Anterior cingulate cortex (tissue), 58 donors: ENCODE data around the gene SCRN3.

Experiments used
- DNase-seq, 58 donors: peaks; one replicate each; lab custom pipeline; 2025; lab: John Stamatoyannopoulos, UW

The SCRN3 gene

DNA sequence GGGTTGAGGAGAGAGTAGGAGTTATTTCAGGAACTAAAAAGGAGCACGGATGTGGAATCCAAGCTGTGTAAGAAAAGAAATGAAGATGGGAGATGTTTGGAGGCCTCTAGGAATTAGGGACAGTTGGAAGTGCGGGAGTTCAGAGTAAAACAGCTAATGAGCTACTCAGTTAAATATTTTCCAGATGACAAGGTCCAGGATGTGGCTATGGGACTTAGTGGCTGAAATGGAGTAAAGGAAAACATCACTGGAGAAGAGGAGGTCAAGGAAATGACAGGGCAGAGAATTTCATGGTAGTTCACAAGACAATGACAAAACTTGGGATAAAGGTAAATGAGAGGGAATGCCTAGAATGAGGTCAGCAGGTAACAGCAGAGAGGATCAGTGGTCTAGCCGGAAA lies 78.3 kb downstream of the SCRN3 start:
- no peak for DNase-seq

GRCh38 chr2:174477759-174478158 lies 82.2 kb downstream of the SCRN3 start:
- no peak for DNase-seq
